Amniotic stem cell (primary cell): ENCODE measurements around the gene TAX1BP3.
A peak's percentile ranks its signal among the peaks of the same experiment; 100 is the strongest.

Experiments used
- DNase-seq: peaks from one replicate; lab custom pipeline; 2025; lab: John Stamatoyannopoulos, UW

TAX1BP3 gene

DNA sequence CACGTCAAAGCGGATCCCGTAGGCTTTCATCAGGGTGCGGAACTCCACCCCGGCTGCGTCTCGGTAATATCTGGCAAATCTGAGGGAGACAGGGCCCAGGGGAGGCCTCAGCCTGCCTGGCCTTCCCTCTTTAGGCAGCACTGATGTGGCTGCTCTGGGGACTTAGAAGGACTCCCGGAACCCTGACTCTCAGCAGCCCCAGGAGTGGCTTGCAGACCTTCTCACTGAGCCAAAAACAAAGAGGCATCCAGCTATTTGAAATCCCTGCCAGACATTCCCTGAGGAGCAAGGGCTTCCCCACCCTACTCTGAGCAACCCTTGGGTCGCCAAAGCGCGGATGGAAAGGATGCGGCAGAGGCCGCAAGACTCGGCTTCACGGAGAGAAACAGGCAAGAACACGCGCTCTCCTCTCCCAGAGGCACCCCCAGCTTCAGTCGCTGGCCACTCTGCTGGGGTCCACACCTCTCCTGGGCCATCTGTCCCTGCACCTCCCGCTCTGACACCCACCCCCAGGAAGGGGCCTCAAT, 19.7 kb upstream of the TAX1BP3 start:
- DNase-seq = no peak

DNA sequence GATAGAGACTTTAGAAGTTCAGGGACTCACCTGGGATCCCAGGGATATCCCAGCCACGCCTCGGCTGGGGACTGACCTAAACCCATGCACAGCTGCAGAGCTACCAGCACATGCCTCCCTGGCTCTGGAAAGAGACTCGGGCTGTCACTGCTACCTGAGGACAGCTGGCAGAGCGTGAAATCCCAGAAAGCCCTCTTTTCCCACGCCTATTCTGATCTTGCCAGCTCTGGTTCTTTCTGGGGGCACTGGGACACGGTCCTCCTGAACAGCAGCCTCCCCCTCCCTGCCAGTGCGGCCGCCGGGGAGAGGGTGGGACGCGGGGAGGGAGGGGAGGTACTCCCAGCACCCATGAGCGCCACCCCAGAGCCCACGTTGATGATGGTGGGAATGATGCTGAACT, 16.8 kb upstream of the TAX1BP3 start:
- DNase-seq = no peak

DNA sequence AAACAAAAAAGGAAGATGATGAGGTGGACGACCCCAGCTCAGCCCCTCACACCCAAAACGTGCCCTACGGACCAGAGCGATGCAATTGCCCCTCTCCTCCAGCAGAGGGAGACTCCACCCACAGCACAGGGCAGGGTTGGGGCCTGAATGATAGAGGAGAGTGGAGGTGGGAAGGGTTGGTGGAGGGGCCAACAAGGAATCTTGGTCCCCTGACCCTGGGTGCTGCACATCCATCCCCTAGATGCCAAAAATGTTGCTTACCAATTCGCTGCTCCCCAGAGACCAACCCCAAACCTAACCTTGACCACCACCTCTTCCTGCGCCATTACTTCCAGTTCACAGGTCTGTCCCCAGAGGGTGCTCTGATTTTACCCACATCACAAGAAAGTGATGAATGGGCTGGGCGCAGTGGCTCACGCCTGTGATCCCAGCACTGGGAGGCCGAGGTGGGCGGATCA, 14.7 kb upstream of the TAX1BP3 start:
- no peak for DNase-seq

DNA sequence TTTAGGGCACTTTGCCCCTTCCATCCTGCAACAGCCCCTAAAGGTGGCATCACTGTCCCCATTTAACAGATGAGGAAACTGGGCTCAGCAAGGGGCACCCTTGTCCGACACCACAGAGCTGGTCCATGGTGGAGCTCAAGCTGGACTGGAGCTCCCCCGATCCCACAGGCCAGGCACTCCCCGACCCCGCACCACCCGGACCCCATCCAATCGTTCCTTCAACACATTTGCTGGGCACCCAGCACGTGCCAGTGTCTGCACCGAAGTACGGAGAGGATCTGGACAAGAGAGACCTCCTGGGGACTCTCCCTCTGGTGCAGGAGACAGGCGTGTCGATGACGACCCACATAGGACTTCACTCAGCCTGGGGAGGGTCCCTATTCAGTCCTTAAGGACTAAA, 13.7 kb upstream of the TAX1BP3 start:
- DNase-seq = no peak

DNA sequence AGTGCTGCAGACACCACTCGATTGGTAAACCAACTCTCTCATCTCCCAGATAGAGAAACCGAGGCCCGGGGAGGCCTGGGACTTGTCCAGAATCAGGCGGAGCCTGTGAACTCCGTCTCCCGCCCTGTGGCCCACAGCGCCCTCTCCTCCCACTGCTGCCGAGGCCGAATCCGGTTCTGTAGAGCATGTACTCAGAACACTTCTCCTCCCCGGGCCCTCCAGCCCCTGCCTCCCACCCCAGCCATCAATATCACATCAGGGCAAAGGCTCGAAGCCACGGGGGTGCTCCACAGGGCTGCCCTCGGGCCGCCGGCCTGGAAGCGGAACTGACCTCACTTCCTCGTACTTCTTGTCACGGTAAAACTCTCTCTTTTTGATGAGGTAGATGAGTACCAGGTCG, 13.2 kb upstream of the TAX1BP3 start:
- no peak for DNase-seq

DNA sequence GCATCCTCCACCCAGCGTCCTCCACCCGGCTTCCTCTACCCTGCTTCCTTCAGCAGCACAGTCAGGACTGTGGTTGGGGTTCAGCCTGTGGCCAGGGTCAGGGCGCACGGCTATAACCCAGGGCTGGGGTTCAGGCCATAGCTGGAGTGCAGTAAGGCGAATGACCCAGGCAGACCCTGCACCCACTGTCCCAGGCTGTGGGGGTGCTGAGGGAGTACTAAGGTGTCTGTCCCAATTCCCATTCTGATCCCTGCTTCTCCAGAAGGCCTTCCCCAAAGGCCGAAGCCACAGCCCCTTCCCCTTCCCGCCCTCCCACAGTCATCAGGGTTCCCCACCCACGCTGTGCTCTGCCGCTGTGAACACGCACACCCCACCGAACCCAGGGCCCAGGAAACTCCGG, 12.7 kb upstream of the TAX1BP3 start:
- no peak for DNase-seq

DNA sequence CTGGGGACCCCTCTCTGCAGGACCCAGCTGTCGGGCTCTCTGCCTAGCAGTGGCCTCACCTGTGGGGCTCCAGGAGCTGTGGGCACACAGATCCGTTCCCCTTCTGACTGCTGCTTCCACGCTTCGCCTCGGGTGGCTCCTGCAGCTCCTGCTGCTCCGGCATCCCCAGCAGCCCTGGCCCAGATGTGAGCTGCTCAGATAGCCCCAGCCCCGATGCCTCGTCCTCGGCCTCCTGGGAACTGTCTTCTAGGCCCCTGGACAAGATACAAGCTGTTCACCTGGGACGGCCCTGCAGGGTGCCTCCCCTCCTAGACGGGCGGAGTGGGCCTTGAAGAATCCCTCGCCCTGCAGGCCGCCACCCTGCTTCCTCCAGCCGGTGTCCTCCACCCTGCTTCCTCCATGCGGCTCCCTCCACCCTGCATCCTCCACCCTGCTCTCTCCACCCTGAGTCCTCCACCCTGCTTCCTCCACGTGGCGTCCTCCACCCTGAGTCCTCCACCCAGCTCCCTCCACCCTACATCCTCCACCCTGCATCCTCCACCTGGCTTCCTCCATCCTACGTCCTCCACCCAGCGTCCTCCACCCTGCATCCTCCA, 11.3 kb upstream of the TAX1BP3 start:
- DNase-seq = no peak

DNA sequence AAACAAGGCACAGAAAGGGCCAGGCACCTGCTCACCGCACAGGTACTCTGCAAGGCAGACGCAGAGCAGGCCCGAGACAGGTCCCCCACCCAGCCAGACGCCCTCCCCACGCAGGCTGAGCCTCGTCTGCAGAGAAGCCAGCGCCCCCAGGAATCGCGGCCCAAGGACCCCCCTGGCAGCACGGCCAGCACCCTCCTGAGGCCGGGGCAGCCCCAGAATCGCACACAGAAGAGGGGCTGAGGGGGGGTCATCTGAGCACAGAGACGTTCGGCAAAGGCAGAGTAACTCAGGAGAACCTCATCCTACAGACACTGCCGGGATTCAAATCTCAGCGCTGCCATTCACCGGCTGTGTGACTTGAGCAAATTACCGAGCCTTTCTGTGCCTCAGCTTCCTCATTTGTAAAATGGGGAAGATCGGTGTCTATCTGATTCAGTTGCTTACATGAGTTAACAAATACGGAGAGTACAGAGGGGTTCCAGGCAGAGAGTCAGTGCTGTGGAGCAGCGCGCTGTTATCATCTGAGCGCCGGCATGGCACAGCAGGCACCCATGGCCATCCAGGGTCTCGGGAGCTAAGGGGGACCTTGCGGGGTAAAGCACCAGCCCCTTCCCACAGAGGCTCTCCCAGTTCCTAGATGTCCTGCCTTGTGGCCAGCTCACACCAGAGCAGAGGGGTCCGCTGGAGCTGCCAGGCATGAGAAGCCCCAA, 10.6 kb upstream of the TAX1BP3 start:
- no peak for DNase-seq

DNA sequence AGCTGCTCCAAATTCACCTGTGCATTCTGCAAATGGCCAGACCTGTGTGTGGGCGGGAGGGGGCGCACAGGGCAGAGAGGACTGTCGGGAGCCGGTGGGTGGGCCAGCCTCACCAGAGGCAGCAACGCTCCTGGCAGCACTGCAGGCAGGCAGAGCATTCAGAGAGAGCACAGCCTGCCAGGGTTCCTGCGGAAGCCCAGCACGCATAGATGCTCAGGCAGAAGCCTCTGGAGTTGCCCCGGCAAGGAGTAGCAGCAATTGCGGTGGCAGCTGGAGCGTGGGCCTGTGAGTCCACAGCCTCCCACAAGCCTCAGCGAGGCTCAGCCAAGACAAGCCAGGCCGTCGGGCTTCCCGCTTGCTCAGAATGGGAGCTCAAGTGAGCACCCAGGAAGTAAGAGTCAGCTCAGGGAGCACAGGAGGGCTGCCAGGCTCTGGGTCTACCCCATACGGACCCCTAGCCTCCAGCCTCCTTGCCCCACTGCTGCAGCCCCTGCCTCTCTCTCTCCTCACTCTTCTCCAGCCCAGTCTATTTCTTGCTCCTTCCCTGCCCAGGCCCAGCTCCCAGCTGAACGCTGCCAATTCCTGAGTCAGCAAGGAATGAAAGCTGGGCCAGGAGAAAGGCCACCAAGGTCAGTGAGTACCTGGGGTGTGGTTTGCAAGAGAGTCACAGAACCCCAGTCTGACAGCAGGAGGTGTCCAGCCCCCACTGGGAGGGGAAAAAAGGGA, 9.9 kb upstream of the TAX1BP3 start:
- DNase-seq = no peak

DNA sequence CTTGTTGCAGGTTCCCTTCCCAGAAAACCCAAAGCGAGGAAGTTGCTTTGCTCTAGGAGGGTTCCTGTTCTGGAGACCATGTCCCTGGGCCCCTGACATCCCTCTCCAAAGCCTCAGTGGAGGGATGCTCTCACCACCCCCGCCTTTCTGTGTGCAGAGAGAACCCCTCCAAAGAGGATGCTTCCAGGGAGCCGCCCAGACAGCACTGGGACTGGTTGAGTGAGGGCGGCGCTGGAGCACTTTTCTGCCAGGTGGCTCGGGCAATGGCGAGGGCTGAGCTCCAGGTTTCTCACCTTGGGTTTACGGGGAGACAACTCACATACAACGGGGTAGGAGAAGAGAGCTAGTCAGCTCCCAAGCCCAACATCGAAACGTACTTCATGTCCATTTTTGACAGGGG, 7.5 kb upstream of the TAX1BP3 start:
- DNase-seq = no peak

DNA sequence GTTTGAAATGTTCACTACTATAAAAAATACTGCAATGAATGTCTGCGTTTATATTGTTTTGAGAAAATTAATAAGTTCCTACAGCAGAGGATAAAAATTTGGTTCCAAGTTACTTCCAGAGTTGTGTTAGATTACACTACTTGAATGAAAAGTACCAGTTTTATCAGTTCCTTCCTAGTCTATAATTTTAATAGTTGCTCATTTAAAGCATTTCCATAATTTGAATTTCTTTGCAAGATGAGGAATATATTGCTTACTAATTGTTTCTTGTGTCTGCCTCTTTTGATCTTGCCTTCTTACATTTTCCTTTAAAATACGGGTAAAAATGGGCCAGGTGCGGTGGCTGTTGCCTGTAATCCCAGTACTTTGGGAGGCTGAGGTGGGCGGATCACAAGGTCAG, 4.2 kb upstream of the TAX1BP3 start:
- no peak for DNase-seq

DNA sequence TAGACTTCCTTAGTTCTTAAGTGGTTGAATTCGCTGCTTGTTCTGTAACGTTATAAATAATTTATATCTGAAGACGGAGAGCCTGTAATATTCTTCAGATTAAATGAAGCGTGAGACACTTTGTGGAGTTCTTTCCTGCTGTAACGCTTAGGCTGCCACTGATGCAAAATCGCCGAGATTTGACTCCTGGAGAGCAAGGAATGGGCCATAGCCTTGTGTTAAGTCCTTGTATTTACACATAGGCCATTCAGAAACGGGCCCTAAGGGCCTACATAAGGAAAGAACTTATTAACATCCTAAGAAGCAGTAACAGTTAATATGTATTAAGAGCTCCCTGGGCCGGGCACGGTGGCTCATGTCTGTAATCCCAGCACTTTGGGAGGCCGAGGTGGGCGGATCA, 1.2 kb upstream of the TAX1BP3 start:
- DNase-seq = no peak

DNA sequence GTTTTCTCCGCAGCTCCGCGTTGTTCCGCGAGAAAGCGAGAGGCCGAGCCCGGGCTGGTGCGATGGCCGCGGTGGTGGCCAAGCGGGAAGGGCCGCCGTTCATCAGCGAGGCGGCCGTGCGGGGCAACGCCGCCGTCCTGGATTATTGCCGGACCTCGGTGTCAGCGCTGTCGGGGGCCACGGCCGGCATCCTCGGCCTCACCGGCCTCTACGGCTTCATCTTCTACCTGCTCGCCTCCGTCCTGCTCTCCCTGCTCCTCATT, 638 bp upstream of the TAX1BP3 start:
- no peak for DNase-seq

DNA sequence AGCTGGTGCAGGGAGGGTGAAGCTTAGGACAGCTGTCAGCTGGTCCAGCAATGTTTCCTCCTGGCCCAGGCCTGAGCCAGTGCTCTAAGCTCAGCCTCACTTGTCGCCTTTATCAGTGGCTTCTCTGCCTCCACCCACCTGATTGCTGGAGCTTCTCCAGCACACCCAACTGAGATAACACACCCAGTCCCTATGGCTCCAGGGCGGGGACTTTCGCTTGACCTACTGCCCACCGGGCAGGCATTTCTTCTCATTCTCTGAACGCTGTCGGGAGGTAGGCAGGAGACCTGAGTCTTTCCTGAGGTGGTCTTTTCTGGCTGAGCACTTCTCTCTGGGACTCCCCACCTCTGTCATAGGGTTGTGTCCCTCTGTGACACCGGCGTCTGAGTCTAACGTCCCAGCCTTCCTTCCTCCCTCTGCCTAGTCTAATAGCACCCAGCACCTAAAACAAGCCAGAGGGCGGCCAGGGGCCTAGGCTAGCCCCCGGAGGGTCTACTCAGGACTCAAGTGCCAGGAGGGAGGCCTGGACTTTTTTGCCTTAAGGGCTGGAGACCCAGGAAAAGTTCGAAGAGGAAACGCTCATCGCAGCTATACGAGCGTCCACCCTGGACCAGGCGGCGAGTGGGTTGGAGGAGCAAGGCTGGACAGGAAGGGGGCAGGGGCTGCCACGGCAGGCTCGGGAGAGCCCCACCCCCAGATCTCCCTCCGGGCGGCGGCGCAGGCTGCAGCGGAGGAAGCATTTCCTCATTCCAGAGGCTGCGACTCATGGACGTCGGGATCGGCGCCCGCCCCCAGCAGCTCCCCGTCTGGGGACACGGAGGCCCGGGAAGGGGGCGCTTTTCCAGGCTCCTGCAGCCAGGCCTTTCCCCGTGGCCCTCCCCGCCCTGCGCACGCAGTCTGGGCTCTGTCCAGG, 756 bp downstream of the TAX1BP3 start:
- DNase-seq = peak; percentile 91

DNA sequence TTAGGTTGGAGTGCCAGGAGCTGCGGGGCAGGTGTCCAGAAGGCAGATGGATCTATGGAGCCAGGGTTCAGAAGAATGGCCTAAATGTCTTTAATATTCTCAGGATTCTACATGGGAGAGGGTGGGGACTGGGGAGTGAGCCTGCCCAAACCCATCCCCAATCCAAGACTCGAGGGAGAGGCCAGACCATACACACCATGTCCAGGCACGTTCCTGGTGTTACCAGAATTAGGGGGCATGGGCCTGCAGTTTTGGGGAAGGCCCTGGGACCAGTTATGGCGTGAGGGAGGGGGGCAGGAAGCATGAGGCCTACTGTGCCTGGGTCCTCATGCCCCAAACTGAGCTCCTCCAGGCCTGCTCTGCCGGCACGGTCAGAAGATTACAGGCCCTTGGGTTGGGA, 1.9 kb downstream of the TAX1BP3 start:
- no peak for DNase-seq

DNA sequence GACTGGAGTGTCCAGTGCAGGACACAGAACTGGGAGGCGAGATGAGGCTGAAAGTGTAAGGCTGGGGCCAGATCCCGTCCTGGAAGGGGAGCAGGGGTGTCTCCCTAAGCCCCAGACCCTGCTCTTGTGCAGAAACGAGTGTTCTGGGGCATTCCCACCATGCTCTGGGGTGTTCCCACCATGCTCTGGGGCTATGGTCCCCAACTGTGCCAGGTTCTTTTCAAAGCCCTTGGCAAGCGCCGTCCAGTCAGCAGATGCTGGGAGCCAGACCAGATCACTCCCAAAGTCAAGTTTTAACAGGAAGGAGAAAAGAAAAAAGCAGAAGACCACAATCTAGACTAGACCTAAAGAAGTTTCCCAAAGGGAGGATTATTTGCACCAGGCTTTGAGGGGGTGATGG, 2.5 kb downstream of the TAX1BP3 start:
- no peak for DNase-seq

DNA sequence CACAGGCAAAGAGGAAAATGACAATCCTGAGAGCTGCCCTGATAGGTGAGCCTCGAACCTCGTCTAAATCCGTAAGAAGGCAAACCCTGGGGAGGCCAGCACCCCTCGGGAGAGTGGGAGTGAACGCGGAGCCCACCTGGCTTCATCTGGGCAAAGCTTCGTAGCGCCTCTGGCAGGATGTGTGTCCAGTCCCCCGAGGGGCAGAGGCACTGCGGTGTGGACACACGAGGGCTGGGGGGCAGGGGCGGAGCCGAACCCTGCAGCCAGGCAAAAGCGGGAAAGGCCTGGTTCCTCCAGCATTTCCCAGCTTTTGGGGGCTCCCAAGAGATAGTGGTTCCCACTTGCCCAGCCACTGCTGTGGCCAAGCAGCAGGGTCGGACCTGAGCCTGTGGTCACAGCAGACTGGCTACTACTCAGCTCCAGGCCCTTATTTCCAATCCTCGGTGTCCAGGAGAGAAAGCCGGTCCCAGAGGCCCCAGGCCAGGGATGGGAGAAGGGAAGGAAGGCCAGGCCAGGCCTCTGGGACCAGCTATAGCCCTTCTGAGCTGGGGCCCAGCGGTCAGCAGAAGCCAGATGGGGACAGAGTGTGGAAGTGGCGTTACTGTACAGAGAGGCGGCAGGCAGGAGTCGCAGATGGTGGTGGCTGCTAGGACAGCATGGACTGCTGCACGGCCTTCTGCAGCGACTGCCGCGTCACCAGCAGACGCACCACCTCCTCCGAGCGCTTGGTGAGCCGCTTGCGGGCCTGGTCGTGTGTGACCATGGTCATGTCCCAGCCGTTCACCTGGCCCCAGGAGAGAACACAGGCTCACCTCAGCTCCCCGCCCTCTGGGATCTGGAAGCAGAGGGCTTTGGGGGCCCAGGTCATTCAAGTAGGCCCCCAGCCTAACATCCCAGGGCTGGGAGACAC, 5.0 kb downstream of the TAX1BP3 start:
- no peak for DNase-seq

DNA sequence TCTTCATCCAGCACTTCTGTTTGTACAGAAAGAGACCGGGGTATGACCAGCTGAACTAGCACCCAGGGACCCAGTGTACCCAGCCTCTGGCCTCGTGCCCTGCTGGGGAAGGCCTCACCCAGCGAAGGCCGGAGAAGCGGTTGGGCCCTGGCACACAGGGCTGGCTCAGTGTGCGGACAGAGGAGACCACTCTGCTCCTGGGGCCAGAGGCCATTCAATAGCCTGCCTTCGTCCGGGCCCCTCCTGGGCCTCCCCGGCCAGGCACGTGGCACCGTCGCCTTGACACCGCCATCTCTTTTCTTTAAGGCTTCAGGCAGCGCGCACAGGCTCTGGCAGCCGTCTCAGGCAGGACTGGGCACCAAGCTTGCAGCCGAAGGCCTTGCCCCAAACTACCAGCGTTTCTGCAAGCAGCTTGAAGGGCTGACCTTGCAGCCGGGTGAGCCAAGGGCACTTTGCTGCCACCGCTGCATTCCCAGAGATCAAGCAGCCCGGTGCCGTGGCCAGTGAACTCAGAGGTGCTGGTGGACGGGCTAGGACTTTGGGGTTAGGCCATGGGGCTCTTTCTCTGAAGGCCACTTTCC, 8.0 kb downstream of the TAX1BP3 start:
- DNase-seq = no peak

DNA sequence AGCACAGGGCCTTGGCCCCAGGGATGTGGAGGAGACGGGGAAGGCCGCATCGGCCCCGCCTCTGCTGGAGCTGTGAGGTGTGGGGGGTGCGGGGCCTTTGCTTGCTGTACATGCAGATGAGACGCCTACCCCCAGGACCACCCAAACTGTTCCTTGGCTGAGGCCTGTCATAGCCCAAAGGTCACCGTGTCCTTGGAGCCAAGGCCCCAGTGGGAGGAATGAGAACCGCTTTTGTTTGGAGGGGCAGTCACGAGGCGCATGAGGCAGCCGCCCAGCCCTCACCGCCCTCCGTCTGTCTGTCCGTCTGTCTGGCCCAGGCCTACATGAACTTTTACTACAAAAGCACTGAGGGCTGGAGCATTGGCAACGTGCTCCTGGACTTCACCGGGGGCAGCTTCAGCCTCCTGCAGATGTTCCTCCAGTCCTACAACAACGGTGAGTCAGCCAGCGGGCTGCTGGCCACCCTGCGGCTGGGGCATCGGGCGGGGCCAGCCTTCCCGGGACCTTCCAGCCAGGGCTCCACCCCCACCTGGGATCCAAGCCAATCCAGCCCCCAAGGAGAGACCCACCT, 8.8 kb downstream of the TAX1BP3 start:
- peak; percentile 47 for DNase-seq

DNA sequence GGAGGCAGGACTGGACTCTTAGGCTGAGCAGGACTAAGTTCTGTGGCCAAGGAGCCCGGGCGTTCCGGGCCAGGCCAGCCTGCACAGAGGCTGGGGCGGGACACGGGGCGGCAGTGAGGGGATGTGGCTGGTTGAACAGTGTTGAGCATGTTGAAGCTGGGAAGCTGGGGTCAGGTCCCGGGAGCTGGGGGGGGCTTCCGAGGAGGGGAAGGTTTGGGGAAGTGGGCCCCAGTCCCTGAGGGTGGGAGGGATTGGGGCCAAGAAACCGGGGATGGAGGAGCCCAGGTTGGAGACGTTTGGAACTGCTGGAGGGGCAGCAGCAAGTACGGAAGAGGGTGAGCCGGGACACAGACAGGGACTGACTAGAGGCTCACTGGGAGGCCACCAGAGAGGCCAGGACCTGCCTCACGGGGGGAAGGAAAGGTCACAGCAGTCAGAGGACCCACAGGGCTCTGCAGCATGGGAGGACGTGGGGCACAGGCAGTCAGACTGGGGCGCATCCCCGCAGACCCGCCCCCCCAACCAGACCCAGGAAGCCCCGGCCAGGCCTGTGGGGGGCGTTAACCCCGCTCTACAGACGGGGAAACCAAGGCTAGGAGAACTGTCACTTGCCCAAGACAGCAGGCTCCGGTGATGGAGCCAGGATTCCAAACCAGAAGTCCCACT, 9.5 kb downstream of the TAX1BP3 start:
- DNase-seq = no peak
